Liver (tissue), 9 donors: ENCODE data around the gene TMEM79. TPM values are rescaled to one million over a fixed set of nuclear protein-coding genes. Genes with fewer than 3 reads are reported as not detected.

Source experiments
- DNase-seq: peaks from one replicate; pipeline ENCODE4 v3.0.0-alpha.2; 2017; ENCODE audit warnings: low spot score
- H3K27ac ChIP-seq, 2 donors: one replicate each; pipeline ENCODE4 v1.7.0; 2013; ENCODE audit warnings: inconsistent platforms in 2 of 2, low read length in 2 of 2, control low read depth in 1 of 2, low read depth in 1 of 2, mild to moderate bottlenecking in 1 of 2
- H3K27me3 ChIP-seq, 4 donors: one replicate each; pipeline versions ENCODE4 v1.6.1 to v1.7.0; 2013; ENCODE audit warnings: low read length in 3 of 4, inconsistent platforms in 1 of 4, mild to moderate bottlenecking in 1 of 4, moderate library complexity in 1 of 4; ENCODE audit not compliant: control insufficient read depth in 4 of 4, insufficient read depth in 4 of 4
- H3K36me3 ChIP-seq, 4 donors: one replicate each; pipeline versions ENCODE4 v1.6.1 to v1.7.0; 2013; ENCODE audit warnings: low read length in 3 of 4, mild to moderate bottlenecking in 3 of 4, low read depth in 1 of 4, moderate library complexity in 1 of 4; ENCODE audit not compliant: control insufficient read depth in 4 of 4, insufficient read depth in 3 of 4
- H3K4me1 ChIP-seq, 4 donors: one replicate each; pipeline versions ENCODE4 v1.6.1 to v1.7.0; 2013; ENCODE audit warnings: low read length in 3 of 4, mild to moderate bottlenecking in 3 of 4, moderate library complexity in 1 of 4; ENCODE audit not compliant: control insufficient read depth in 4 of 4, insufficient read depth in 4 of 4
- H3K4me3 ChIP-seq, 3 donors: one replicate each; pipeline versions ENCODE4 v1.6.1 to v1.7.0; 2013; ENCODE audit warnings: low read length in 3 of 3, control low read depth in 1 of 3, low read depth in 1 of 3, mild to moderate bottlenecking in 1 of 3
- H3K9ac ChIP-seq, 2 donors: one replicate each; pipeline ENCODE4 v1.7.0; 2013; ENCODE audit warnings: low read length in 2 of 2, mild to moderate bottlenecking in 2 of 2, moderate library complexity in 2 of 2, control low read depth in 1 of 2, low read depth in 1 of 2
- H3K9me3 ChIP-seq, 4 donors: one replicate each; pipeline versions ENCODE4 v1.6.1 to v1.7.0; 2013; ENCODE audit warnings: low read length in 3 of 4; ENCODE audit not compliant: control insufficient read depth in 4 of 4
- EGR1 ChIP-seq, 2 donors: IDR thresholded peaks; 2 replicates each; pipeline ENCODE4 v1.6.1; 2016 to 2018; ENCODE audit warnings: antibody characterized with exemption in 2 of 2, low read depth in 2 of 2
- FOXA2 ChIP-seq: IDR thresholded peaks from 2 replicates; pipeline ENCODE4 v1.6.1; 2016; ENCODE audit warnings: antibody characterized with exemption
- GABPA ChIP-seq, 2 donors: IDR thresholded peaks in 1 of 2; conservative IDR thresholded peaks in 1 of 2; 2 replicates each; pipeline ENCODE4 v1.6.1; 2016; ENCODE audit warnings: antibody characterized with exemption in 2 of 2, mild to moderate bottlenecking in 1 of 2, moderate library complexity in 1 of 2
- HNF4A ChIP-seq, 2 donors: conservative IDR thresholded peaks; 2 replicates each; pipeline ENCODE4 v1.6.1; 2016; ENCODE audit warnings: antibody characterized with exemption in 2 of 2, mild to moderate bottlenecking in 2 of 2
- JUND ChIP-seq, 2 donors: IDR thresholded peaks; 2 replicates each; pipeline ENCODE4 v1.6.1; 2016; ENCODE audit warnings: antibody characterized with exemption in 2 of 2
- NR2F2 ChIP-seq: IDR thresholded peaks from 2 replicates; pipeline ENCODE4 v1.6.1; 2016; ENCODE audit warnings: antibody characterized with exemption
- RAD21 ChIP-seq, 2 donors: IDR thresholded peaks; 2 replicates each; pipeline ENCODE4 v1.6.1; 2016; ENCODE audit warnings: antibody characterized with exemption in 2 of 2, mild to moderate bottlenecking in 2 of 2
- RXRA ChIP-seq, 2 donors: IDR thresholded peaks; 2 replicates each; pipeline ENCODE4 v1.6.1; 2017 to 2018; ENCODE audit warnings: antibody characterized with exemption in 2 of 2, mild to moderate bottlenecking in 1 of 2
- SP1 ChIP-seq: IDR thresholded peaks from 2 replicates; pipeline ENCODE4 v1.6.1; 2018; ENCODE audit warnings: antibody characterized with exemption, mild to moderate bottlenecking
- TAF1 ChIP-seq: conservative IDR thresholded peaks from 2 replicates; pipeline ENCODE4 v1.6.1; 2016; ENCODE audit warnings: antibody characterized with exemption, mild to moderate bottlenecking
- YY1 ChIP-seq: IDR thresholded peaks from 2 replicates; pipeline ENCODE4 v1.6.1; 2016; ENCODE audit warnings: antibody characterized with exemption, mild to moderate bottlenecking
- WGBS: extraction: QIAGEN DNeasy Blood & Tissue Kit; methylation state at CpG from one replicate; pipeline ENCODE4 v1.1.7; 2013; 5-methylcytosine and 5-hydroxymethylcytosine counted together
- polyA plus RNA-seq, 2 donors: library from polyadenylated mRNA; stranded (reverse) in 1 of 2; unstranded in 1 of 2; fragments of 200-250 nt in 1 of 2; fragments of >200 nt in 1 of 2; fragmentation: Nextera tagmentation in 1 of 2; extraction: Ambion mirVana in 1 of 2; gene quantifications; one replicate each; pipeline versions ENCODE4 v1.2.1 to v1.2.3, GENCODE V29; 2013 to 2015
- total RNA-seq, 2 donors: library from RNA; depleted of rRNA; stranded (reverse); fragments of >200 nt; gene quantifications; one replicate each; pipeline ENCODE4 v1.2.3, GENCODE V29; 2014
- TF ChIP-seq, protein P1 (sequence below): IDR thresholded peaks from 2 replicates; pipeline ENCODE4 v1.6.1; 2016; ENCODE audit warnings: antibody characterized with exemption, mild to moderate bottlenecking
- TF ChIP-seq, protein P2 (sequence below): fragments of 150-350 bp; IDR thresholded peaks from 2 replicates; pipeline ENCODE4 v1.5.1; 2017; ENCODE audit warnings: improper control_type of control experiment, low read depth, low read length; ENCODE audit not compliant: missing input control
- TF ChIP-seq, protein P3 (sequence below): IDR thresholded peaks from 2 replicates; pipeline ENCODE4 v1.6.1; 2016; ENCODE audit warnings: antibody characterized with exemption
- TF ChIP-seq, protein P4 (sequence below): IDR thresholded peaks from 2 replicates; pipeline ENCODE4 v1.6.1; 2016; ENCODE audit warnings: antibody characterized with exemption
- donor health status: healthy.
- donor health status: healthy.
- donor health status: healthy.
- donor health status: healthy.
- donor health status: healthy.

The TMEM79 gene
- total and polyA plus RNA-seq, 4 donors, result 1.2 to 2.2 (median 1.6) TPM

DNA sequence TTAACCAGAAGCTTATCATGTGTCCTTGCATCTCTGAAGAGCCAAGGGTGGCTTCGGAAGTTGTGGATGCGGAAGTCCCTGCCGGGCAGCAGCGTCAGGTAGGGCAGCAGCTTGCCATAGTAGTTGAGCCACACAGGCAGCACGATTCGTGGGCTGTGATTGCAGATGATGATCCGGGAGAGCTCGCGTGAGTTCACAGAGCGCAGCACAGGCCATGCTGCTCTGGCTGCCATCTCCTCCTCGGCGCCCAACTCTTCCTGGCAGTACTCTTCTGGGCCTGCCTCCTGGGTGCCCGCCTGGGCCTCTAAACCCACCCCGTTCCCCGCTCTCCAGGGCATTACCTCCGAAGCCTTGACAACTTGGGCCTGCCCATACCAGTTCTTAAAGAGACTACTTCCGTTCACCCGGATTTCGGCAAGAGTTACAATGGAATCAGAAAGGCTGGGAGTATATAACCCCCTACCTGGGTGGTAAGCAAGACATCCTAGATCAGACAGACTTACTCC, 14.8 kb downstream of the TMEM79 start, which contains the start of gene VHLL (continued):
- TF ChIP-seq, protein P1, sequence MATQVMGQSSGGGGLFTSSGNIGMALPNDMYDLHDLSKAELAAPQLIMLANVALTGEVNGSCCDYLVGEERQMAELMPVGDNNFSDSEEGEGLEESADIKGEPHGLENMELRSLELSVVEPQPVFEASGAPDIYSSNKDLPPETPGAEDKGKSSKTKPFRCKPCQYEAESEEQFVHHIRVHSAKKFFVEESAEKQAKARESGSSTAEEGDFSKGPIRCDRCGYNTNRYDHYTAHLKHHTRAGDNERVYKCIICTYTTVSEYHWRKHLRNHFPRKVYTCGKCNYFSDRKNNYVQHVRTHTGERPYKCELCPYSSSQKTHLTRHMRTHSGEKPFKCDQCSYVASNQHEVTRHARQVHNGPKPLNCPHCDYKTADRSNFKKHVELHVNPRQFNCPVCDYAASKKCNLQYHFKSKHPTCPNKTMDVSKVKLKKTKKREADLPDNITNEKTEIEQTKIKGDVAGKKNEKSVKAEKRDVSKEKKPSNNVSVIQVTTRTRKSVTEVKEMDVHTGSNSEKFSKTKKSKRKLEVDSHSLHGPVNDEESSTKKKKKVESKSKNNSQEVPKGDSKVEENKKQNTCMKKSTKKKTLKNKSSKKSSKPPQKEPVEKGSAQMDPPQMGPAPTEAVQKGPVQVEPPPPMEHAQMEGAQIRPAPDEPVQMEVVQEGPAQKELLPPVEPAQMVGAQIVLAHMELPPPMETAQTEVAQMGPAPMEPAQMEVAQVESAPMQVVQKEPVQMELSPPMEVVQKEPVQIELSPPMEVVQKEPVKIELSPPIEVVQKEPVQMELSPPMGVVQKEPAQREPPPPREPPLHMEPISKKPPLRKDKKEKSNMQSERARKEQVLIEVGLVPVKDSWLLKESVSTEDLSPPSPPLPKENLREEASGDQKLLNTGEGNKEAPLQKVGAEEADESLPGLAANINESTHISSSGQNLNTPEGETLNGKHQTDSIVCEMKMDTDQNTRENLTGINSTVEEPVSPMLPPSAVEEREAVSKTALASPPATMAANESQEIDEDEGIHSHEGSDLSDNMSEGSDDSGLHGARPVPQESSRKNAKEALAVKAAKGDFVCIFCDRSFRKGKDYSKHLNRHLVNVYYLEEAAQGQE, result no peak
- TF ChIP-seq RXRA (IDR thresholded peaks at IDR 0.05) (no peak), SP1 (no peak), JUND (IDR thresholded peaks at IDR 0.05) (no peak), GABPA (IDR thresholded peaks at IDR 0.05 in 1 of 2, conservative IDR thresholded peaks at IDR 0.05 in 1 of 2) (no peak), RAD21 (IDR thresholded peaks at IDR 0.05) (no peak), TAF1 (no peak)

DNA sequence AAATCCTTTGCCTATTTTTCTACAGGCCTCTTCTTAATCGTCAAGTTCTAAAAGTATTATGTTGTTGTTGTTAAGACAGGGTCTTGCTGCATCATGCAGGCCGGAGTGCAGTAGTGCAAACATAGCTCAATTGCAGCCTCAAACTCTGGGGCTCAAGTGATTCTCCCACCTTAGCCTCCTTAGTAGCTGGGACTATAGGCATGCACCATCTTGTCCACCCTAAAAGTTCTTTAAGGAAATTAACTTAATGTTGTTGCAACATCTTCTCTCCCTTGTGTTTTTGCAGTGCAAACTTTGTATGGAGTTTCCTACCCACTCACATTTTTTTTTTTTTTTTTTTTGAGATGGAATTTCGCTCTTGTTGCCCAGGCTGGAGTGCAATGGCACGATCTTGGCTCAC, 19.1 kb downstream of the TMEM79 start:
- no peaks in the 10 kb centered on the region for H3K9me3 ChIP-seq
- H3K9ac ChIP-seq, result no peak overlapping the region
- no peak for TF ChIP-seq EGR1 (IDR thresholded peaks at IDR 0.05; ENCODE audit: low read depth in 2 of 2)
- TF ChIP-seq, protein P1, result no peak
- TF ChIP-seq, protein P2, sequence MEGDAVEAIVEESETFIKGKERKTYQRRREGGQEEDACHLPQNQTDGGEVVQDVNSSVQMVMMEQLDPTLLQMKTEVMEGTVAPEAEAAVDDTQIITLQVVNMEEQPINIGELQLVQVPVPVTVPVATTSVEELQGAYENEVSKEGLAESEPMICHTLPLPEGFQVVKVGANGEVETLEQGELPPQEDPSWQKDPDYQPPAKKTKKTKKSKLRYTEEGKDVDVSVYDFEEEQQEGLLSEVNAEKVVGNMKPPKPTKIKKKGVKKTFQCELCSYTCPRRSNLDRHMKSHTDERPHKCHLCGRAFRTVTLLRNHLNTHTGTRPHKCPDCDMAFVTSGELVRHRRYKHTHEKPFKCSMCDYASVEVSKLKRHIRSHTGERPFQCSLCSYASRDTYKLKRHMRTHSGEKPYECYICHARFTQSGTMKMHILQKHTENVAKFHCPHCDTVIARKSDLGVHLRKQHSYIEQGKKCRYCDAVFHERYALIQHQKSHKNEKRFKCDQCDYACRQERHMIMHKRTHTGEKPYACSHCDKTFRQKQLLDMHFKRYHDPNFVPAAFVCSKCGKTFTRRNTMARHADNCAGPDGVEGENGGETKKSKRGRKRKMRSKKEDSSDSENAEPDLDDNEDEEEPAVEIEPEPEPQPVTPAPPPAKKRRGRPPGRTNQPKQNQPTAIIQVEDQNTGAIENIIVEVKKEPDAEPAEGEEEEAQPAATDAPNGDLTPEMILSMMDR, result no peak
- TF ChIP-seq, protein P3, sequence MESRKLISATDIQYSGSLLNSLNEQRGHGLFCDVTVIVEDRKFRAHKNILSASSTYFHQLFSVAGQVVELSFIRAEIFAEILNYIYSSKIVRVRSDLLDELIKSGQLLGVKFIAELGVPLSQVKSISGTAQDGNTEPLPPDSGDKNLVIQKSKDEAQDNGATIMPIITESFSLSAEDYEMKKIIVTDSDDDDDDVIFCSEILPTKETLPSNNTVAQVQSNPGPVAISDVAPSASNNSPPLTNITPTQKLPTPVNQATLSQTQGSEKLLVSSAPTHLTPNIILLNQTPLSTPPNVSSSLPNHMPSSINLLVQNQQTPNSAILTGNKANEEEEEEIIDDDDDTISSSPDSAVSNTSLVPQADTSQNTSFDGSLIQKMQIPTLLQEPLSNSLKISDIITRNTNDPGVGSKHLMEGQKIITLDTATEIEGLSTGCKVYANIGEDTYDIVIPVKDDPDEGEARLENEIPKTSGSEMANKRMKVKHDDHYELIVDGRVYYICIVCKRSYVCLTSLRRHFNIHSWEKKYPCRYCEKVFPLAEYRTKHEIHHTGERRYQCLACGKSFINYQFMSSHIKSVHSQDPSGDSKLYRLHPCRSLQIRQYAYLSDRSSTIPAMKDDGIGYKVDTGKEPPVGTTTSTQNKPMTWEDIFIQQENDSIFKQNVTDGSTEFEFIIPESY, result no peak
- TF ChIP-seq HNF4A (conservative IDR thresholded peaks at IDR 0.05), result no peak
- TF ChIP-seq, protein P4, sequence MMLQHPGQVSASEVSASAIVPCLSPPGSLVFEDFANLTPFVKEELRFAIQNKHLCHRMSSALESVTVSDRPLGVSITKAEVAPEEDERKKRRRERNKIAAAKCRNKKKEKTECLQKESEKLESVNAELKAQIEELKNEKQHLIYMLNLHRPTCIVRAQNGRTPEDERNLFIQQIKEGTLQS, result no peak
- TF ChIP-seq NR2F2, result no peak
- TF ChIP-seq YY1, result no peak
- no peak for TF ChIP-seq RXRA (IDR thresholded peaks at IDR 0.05)
- no peak for TF ChIP-seq RAD21 (IDR thresholded peaks at IDR 0.05)
- TF ChIP-seq FOXA2, result no peak
- no peak for TF ChIP-seq JUND (IDR thresholded peaks at IDR 0.05)
- H3K27ac ChIP-seq, result no peak overlapping the region
- H3K36me3 ChIP-seq, result peaks cover 4 to 16% (median 11%) of the 10 kb centered on the region in 4 donors
- H3K4me1 ChIP-seq, result peaks cover 0 to 11% (median 6%) of the 10 kb centered on the region in 4 donors
- no peak overlapping the region for H3K4me3 ChIP-seq
- WGBS, result 96% methylated on average over 4 of the region's 4 CpGs
- H3K27me3 ChIP-seq, result no peaks in the 10 kb centered on the region
- DNase-seq, result no peak
